OCI-LY1 (cell line): ENCODE results near the gene SZT2.

Source experiments
- H2AFZ ChIP-seq: fragments of 200-600 bp; sonication (generic), shearing (Covaris generic); 2 replicates; pipeline ENCODE4 v1.6.0; 2014; ENCODE audit warnings: antibody characterized with exemption, mild to moderate bottlenecking, low read length
- H3F3A ChIP-seq: fragments of 200-600 bp; sonication (generic), shearing (Covaris generic); 2 replicates; pipeline ENCODE4 v1.6.0; 2014; ENCODE audit warnings: mild to moderate bottlenecking, antibody characterized with exemption, low read length, moderate library complexity; ENCODE audit not compliant: insufficient read depth
- H3K27ac ChIP-seq: fragments of 200-600 bp; sonication (generic); 2 replicates; pipeline ENCODE4 v1.5.1; 2014; ENCODE audit warnings: low read length, mixed run types, mild to moderate bottlenecking, low read depth; ENCODE audit not compliant: poor library complexity, severe bottlenecking
- H3K27me3 ChIP-seq: fragments of 200-600 bp; sonication (generic); 2 replicates; pipeline ENCODE4 v1.6.0; 2014; ENCODE audit warnings: antibody characterized with exemption, mild to moderate bottlenecking, low read length, moderate library complexity; ENCODE audit not compliant: insufficient read depth
- H3K36me3 ChIP-seq: fragments of 200-600 bp; sonication (generic); 2 replicates; pipeline ENCODE4 v1.6.1; 2014; ENCODE audit warnings: mild to moderate bottlenecking, antibody characterized with exemption, low read length, moderate library complexity, mixed read lengths; ENCODE audit not compliant: insufficient read depth
- H3K4me1 ChIP-seq: fragments of 200-600 bp; sonication (generic); 2 replicates; pipeline ENCODE4 v1.5.1; 2014; ENCODE audit warnings: mild to moderate bottlenecking, low read length, moderate library complexity; ENCODE audit not compliant: insufficient read depth, severe bottlenecking
- H3K4me2 ChIP-seq: fragments of 200-600 bp; sonication (generic), shearing (Covaris generic); 2 replicates; pipeline ENCODE4 v1.6.1; 2014; ENCODE audit warnings: low read length
- H3K4me3 ChIP-seq: fragments of 200-600 bp; sonication (generic); 2 replicates; pipeline ENCODE4 v1.5.1; 2014; ENCODE audit warnings: low read length, low read depth, mild to moderate bottlenecking, mixed read lengths; ENCODE audit not compliant: poor library complexity, severe bottlenecking
- H3K79me2 ChIP-seq: fragments of 200-600 bp; shearing (Covaris generic); 2 replicates; pipeline ENCODE4 v1.6.1; 2016; ENCODE audit warnings: mixed run types, low read length, mixed read lengths; ENCODE audit not compliant: insufficient read depth
- H3K9ac ChIP-seq: fragments of 200-600 bp; sonication (generic), shearing (Covaris generic); 2 replicates; pipeline ENCODE4 v1.6.1; 2014; ENCODE audit warnings: mild to moderate bottlenecking, low read length, mixed read lengths
- H3K9me2 ChIP-seq: fragments of 200-600 bp; sonication (generic), shearing (Covaris generic); 2 replicates; pipeline ENCODE4 v1.6.1; 2014; ENCODE audit warnings: low read depth, mild to moderate bottlenecking, low read length, mixed read lengths
- H3K9me3 ChIP-seq: fragments of 200-600 bp; shearing (Covaris generic); 2 replicates; pipeline ENCODE4 v1.6.1; 2014; ENCODE audit warnings: low read length, mixed read lengths
- H4K20me1 ChIP-seq: fragments of 200-600 bp; sonication (generic), shearing (Covaris generic); 2 replicates; pipeline ENCODE4 v1.6.0; 2016; ENCODE audit warnings: mild to moderate bottlenecking, low read length; ENCODE audit not compliant: insufficient read depth
- EZH2 ChIP-seq: fragments of 200-600 bp; sonication (generic), shearing (Covaris generic); IDR thresholded peaks from 2 replicates; pipeline ENCODE4 v1.8.0; 2017; ENCODE audit warnings: borderline replicate concordance, mixed run types, mild to moderate bottlenecking, antibody characterized with exemption, low read length, moderate library complexity, mixed read lengths
- TF ChIP-seq, protein P1 (sequence below): fragments of 200-600 bp; sonication (generic), shearing (Covaris generic); IDR thresholded peaks from 2 replicates; pipeline ENCODE4 v1.5.1; 2017; ENCODE audit warnings: mild to moderate bottlenecking, antibody characterized with exemption, low read length, moderate library complexity, mixed read lengths

Gene SZT2

DNA sequence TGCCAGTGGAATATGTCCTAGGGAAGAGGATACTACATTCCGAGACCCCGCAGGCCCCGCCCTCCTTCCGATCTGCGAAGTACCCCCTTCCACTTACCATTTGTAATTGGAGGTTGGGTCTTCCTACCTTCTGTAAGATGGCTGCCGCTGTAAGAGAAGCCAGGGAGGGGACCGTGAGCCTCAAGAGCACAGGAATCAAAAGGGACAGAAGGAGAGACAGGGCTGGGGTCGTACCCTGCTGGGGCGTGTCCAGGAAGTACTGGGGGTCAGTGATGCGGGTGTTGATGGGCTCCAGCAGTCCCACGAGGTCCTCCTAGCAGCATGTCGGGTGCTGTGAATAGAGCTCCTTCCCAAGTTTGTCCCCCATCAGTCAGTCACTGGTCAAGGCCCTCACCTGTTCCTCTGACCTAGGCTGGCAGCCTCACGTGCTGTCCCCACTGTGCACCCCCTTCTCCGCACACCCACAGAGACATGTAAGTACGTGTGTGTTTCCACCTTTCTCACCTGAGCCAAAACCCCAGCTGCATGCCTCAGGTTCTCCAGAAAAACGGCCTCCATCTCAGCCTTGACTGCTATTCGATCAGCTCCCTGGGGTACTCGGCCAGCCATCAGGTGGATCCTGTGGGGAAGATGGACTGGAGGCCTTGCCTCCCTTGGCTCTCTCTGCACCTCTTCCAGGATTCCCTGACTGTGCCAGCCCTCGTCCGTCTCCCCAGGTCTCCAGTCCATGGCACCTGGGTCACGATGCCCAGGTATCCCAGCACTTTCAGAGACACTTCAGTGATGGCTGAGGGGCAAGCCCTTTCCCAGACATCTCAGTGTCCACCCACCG lies 62.2 kb downstream of the SZT2 start:
- H3K9me3 ChIP-seq: no peaks in the 10 kb centered on the region
- H2AFZ ChIP-seq: no peak overlapping the region
- no peaks in the 10 kb centered on the region for H3K79me2 ChIP-seq
- no peaks in the 10 kb centered on the region for H3K9me2 ChIP-seq
- H4K20me1 ChIP-seq: no peaks in the 10 kb centered on the region
- H3K4me2 ChIP-seq: no peak overlapping the region
- TF ChIP-seq, protein P1, sequence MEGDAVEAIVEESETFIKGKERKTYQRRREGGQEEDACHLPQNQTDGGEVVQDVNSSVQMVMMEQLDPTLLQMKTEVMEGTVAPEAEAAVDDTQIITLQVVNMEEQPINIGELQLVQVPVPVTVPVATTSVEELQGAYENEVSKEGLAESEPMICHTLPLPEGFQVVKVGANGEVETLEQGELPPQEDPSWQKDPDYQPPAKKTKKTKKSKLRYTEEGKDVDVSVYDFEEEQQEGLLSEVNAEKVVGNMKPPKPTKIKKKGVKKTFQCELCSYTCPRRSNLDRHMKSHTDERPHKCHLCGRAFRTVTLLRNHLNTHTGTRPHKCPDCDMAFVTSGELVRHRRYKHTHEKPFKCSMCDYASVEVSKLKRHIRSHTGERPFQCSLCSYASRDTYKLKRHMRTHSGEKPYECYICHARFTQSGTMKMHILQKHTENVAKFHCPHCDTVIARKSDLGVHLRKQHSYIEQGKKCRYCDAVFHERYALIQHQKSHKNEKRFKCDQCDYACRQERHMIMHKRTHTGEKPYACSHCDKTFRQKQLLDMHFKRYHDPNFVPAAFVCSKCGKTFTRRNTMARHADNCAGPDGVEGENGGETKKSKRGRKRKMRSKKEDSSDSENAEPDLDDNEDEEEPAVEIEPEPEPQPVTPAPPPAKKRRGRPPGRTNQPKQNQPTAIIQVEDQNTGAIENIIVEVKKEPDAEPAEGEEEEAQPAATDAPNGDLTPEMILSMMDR: no peak
- no peak for TF ChIP-seq EZH2
- H3K4me3 ChIP-seq: no peak overlapping the region
- H3F3A ChIP-seq: no peaks in the 10 kb centered on the region
- H3K36me3 ChIP-seq: peaks cover 29% of the 10 kb centered on the region; the same call in 1 of the 2 replicates
- no peak overlapping the region for H3K9ac ChIP-seq
- peaks cover 16% of the 10 kb centered on the region for H3K4me1 ChIP-seq
- H3K27me3 ChIP-seq: no peaks in the 10 kb centered on the region; the same call in 1 of the 2 replicates
- no peak overlapping the region for H3K27ac ChIP-seq

DNA sequence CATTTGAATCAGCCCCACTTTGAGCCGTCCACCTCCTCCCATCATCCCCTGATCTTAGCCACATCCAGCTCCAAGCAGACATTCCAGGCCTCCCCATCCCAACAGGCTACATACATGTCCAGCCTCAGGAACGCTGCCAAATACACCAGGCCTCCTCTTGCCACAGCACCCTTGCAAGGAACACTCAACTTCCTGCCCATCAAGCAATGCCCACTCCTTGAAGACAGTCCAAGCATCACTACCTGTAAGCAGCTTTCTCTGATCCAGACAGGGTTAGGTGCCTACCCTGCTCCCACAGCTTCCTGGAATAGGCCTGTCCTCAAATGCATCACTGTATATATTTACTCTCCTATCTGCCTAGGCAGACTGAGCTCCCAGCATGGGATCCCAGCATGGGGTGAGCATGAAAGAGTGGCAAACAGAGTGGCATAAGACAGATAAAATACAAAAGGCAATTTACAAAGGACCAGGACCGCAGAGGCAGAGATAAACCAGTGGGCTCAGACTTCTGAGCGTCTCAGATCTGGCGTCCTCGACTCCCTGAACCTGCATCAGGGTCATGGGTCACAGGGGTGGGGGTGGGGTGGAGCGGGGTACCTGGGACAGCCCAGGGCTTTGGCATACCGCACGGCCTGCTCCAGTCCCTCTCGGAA lies 63.2 kb downstream of the SZT2 start:
- Histone ChIP-seq H3K36me3 (peaks cover 19% of the 10 kb centered on the region; the same call in 1 of the 2 replicates), H3K27ac (no peak overlapping the region), H3K9me3 (no peaks in the 10 kb centered on the region), H3K9ac (no peak overlapping the region), H3K9me2 (no peaks in the 10 kb centered on the region), H3K27me3 (no peaks in the 10 kb centered on the region; the same call in 1 of the 2 replicates), H2AFZ (no peak overlapping the region), H3K4me2 (peak overlapping the region; percentile 85), H3K4me1 (peaks cover 16% of the 10 kb centered on the region), H3K79me2 (no peaks in the 10 kb centered on the region), H4K20me1 (no peaks in the 10 kb centered on the region), H3K4me3 (peak overlapping the region; percentile 61), H3F3A (no peaks in the 10 kb centered on the region)
- TF ChIP-seq, protein P1: no peak
- no peak for TF ChIP-seq EZH2

DNA sequence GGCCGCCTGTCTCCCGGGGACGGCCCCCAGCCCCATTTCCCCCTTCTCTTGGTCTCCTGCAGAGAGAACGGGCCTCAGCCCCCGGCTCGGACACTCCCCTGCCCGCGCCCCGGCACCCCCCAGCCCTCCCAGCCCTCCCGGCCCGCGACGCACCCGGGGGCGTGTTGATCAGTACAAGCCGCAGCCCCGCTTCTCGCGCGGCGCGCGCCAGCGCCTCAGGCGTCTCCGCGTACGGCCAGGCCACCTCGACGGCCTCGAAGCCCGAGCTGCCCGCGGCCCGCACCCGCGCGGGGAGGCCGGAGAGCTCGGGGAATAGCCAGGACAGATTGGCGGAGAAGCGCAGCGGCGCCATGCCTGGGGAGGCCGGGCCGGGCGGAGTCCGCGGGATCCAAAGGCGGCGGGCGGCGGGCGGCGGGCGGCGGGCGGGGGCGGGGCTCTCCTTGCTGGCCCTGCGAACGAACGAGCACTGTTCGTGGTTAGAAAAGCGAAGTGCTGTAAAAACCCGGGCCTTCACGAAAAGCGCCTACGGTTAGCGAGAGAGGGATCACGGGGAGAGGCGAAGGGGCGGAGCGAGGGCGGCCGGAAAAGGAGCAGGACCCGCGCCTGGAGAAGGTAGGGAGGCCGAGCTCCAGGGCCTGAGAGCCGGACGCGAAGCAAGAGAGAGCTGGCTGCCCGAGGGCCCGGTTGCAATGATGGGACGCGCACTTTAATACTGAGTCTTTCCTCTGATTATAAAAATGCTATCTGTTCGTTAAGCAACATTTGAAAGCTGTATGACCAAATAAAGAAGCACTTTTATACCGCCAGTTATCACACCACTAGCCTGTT lies 64.0 kb downstream of the SZT2 start, which contains the start of gene HYI:
HYI (minus strand) TSS at position 490 of the 828 bp plus-strand sequence; CDS start at position 352, 138 bp downstream.
- no peaks in the 10 kb centered on the region for H3K9me2 ChIP-seq
- H4K20me1 ChIP-seq: no peaks in the 10 kb centered on the region
- H3K27ac ChIP-seq: peak within 1 kb of the TSS; percentile 23
- H3K4me2 ChIP-seq: peak within 1 kb of the TSS; percentile 85
- H3K9me3 ChIP-seq: no peaks in the 10 kb centered on the region
- H3F3A ChIP-seq: no peaks in the 10 kb centered on the region
- H3K27me3 ChIP-seq: no peaks in the 10 kb centered on the region; the same call in 1 of the 2 replicates
- no peaks in the 10 kb centered on the region for H3K79me2 ChIP-seq
- no peak for TF ChIP-seq EZH2
- TF ChIP-seq, protein P1: no peak
- H3K36me3 ChIP-seq: peaks cover 14% of the 10 kb centered on the region; the same call in 1 of the 2 replicates
- peak within 1 kb of the TSS; percentile 51 for H3K9ac ChIP-seq
- H3K4me1 ChIP-seq: peaks cover 16% of the 10 kb centered on the region
- 0 out of 2 replicates have a peak within 1 kb of the TSS, but pooled peaks have one; percentile 33 for H2AFZ ChIP-seq
- peak within 1 kb of the TSS; percentile 61 for H3K4me3 ChIP-seq
